ENCODE results near the gene PIK3R4.

Gene PIK3R4

DNA sequence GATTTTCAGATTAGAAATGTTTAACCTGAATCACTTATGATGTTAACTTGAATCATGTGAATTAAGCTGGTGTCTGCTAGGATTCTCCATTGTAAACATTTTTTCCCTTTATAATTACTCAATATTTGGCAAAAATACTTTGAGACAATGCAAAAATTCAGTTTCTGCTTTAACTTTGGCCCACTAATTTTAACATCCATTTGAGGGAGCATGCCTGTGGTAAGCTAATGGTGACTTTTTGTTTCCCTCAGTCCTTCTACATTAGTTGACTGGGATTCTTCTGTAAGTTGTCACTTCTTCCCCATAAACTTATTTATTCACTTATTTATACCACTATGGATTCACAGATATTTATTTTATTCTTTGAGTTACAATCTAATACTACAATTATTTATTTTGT, 59.3 kb downstream of the PIK3R4 start:
- no peak for DNase-seq

DNA sequence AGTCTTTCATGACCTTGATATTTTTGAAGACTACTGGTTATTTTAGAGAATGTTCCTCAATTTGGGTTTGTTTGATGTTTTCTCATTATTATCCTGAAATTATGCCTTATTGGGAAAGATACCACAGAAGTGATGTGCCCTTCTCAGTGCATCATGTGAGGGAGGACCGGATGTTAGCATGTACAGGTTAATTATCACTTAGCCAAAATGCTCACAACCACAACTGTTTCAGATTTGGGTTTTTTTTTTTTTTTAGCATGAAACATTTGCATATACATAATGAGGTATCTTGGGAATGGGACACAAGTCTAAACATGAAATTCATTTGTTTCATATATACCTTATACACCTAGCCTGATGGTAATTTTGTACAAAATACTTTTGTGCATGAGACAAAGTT, 59.8 kb downstream of the PIK3R4 start:
- DNase-seq: no peak

DNA sequence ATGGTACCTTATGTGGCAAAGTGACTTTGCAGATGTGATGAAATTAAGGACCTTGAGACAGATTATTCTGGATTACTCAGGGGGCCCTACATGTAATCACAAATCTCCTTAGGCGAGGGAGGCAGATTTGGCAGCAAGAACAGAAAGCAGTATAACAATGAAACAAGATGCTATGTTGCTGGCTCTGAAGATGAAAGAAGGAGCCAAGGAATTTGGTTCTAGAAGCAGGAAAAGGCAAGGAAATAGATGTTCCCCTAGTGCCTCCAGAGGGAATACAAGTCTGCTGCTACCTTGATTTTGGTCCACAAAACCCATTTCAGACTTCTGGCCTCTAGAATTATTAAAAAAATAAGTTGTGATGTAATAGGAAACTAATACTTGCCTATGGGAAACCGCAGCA, 64.5 kb downstream of the PIK3R4 start:
- no peak for DNase-seq

DNA sequence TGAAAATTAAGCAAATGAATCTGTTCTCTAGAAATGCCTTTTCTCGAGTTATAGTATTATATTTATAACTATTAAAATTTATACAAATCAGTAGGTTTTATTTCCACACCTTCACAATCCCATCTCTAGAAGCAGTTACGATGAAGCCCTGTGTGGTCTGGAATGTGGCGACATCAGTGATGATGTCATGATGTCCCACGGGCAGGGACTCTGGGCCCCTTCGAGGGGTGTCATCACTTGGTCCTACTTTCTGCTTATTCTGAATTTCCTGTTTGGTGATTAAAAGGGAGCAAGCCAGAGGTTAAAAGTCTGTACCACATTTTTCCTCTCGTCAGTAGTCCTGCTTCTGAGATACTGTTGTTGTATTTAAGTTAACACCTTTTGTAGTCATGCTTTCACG, 67.4 kb downstream of the PIK3R4 start:
- DNase-seq: no peak

- DNase-seq: no peak
These were observed 69.3 kb downstream of the PIK3R4 start for GRCh38 chr3:130677343-130677742.

- no peak for DNase-seq
These were observed 74.9 kb downstream of the PIK3R4 start for GRCh38 chr3:130671545-130672312.

DNA sequence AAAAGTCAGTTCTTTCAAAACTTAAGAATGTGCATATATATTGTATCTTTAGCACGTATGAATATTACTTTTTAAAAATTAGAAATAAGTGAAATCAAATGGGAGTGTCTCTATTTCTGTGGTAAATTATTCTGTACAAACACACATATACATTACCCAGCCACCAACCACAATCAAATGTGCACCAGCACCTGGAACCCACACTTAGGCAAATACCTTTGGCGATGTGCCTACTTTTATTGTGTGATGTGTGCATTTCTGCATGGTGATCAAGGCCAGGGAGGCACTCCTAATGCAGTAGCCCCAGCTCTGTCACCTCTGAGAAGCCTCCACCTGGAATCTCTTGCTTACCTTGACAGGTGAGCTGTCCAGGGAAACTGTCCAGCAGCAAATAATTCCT, 76.9 kb downstream of the PIK3R4 start:
- DNase-seq: no peak

- DNase-seq: no peak
These were observed 83.5 kb downstream of the PIK3R4 start for GRCh38 chr3:130663092-130663491.

- DNase-seq: no peak
These were observed 84.1 kb downstream of the PIK3R4 start for GRCh38 chr3:130662501-130662996.

DNA sequence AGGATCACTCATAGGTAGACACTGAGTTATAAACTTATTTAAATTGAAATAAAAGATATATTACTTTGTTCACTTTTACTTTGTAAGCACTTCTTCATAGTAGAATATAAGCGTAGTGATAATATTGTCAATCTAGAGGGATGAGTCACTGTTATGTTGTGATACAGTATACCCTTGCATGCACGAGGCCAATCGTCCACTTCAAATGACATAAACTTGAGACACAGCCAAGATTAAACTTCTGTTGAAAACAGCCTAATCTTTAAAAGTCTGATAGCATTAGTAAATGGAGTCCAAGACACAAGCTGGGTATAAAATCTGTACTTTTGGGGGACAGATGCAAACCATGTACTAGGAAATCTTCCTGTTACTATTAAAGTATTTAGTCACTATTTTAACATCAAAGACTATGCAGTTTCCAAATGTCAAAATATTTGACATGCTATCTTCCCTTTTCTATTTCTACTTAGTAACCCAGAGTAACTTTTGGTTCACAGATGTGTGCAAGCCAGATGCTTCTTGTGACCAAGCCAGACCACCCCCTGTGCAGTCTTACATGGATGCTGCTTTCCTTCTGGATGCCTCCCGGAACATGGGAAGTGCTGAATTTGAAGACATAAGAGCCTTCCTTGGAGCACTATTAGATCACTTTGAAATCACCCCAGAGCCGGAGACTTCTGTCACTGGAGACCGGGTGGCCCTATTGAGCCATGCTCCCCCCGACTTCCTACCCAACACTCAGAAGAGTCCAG, 85.3 kb downstream of the PIK3R4 start:
- no peak for DNase-seq

DNA sequence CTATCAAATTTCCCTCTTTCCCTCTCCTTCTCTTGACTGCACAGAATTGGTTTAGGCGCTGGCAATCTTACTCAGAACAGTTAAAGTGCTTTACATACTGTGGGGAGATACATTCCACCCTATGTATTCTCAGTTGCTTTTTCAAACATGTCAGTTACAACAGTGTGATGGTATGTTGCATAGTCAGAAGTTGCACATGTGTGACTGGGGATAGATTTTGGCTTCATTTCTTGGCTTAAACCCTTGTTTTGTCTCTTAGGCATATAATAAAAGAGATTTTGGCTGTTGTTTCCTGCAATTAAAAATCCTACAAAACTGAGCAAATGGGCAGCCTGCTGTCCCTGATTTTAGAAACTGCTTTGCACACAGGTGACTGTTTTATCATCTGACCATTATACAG, 86.7 kb downstream of the PIK3R4 start:
- DNase-seq: no peak

DNA sequence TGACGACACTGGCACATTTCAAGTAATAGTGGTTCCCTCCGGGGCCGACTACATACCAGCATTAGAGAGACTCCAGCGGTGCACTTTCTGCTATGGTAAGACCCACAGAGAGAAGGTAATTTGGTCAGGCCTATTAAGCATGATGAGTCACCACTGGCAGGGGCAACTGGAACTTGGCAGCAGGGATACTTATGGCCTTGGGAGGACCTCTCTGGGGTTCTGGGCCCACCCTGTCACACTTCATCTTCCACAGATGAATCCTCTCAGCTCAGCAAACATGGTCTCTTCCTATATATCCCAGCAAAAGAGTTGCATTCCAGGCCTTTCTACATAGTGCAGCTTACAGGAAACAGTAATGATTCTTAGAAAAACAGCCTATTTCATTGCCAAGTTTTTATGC, 88.0 kb downstream of the PIK3R4 start:
- DNase-seq: no peak

DNA sequence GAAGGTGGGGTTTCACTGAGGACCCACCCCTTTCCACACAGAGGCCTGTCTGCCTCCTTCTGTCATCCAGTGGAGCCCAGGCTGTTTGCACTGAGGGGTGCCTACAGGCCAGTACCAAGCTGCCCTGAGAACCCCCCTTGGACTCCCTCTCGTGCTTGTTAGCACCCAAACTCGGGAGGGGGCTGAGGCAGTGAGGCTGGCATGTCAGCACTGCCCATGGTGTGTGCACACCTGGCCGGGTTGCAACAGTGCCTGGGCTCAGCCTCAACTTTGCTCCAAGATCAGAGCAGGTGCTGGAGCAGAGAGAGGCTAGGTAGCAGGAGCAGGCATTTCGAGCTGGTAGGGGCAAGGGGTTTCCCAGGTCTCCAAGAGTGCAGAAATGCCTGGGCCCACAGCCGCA, 90.0 kb downstream of the PIK3R4 start:
- DNase-seq: no peak

DNA sequence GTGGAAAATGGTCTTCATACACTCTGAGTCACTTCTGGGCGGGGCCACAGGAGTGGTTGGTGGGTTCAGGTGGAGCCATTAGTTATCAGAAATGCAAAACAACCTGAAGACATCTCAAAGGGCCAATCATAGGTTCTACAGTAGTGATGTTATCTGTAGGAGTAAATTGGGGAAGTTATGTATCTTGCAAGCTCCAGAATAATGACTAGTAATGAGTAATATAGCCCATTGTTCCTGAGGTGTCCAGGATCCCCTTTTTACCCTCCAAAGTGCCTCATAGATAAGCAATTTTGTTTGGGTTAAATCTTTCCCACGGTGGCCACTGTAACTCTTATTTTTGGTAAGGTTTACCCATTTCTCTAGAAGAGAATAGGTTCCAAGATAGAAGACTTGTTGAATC, 91.7 kb downstream of the PIK3R4 start:
- DNase-seq: no peak

DNA sequence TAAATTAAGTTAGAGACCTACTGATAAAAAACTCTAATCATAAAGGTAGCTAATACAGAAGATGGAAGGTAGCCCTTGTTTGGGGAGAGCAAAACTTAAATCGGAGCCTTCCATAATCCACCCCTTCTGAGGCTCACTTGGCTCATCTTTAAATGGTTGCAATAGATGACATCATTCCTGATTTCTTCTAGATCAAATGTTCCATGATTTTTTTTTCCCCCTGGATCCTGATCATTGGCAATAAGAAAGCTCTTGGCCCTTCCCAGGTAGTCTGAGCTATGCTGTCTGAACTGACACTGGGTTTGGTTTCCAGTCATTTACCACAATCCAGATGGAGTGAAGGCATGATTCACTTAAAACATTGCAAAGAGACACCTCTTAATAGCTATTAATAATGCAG, 92.5 kb downstream of the PIK3R4 start:
- DNase-seq: no peak

- DNase-seq: no peak
These were observed 97.5 kb downstream of the PIK3R4 start for GRCh38 chr3:130649061-130649654.

GRCh38 chr3:130648293-130648692, 98.3 kb downstream of the PIK3R4 start:
- DNase-seq: no peak

DNA sequence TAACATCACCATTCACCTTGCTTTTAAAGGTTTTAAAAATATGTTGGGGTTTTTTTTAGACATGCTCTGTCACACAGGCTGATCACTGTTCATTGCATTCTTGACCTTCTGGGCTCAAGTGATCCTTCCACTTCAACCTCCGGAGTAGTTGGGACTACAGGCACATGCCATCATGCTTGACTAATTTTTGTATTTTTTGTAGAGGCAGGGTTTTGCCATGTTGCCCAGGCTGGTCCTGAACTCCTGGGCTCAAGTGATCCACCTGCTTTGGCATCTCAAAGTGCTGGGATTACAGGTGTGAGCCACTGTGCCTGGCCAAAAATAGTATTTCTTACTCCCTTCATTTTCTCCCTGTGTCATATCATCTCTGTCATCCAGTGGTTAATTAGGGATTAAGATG, 101.4 kb downstream of the PIK3R4 start:
- no peak for DNase-seq

GRCh38 chr3:130644628-130645253, 101.9 kb downstream of the PIK3R4 start:
- no peak for DNase-seq

DNA sequence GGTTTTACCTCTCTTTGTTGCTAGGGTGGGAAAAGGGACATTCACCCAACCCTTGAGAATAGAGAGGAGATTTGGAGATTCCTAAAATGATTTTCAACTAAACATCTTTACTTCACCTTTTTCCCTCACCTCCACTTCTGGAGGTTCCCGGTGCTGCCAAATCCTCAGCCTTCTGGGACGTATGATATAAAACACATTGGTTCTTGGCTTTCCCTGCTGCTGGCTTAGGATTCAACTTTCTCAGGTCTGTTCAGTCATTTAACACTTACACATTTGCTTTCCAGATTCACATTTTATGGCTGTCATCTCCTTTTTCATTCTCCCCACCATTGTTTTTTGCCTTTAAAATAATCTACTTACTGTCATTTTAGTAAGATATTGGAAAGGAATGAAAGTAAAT, 106.6 kb downstream of the PIK3R4 start:
- DNase-seq: no peak

- DNase-seq: no peak
These were observed 110.0 kb downstream of the PIK3R4 start for GRCh38 chr3:130636480-130637234.

DNA sequence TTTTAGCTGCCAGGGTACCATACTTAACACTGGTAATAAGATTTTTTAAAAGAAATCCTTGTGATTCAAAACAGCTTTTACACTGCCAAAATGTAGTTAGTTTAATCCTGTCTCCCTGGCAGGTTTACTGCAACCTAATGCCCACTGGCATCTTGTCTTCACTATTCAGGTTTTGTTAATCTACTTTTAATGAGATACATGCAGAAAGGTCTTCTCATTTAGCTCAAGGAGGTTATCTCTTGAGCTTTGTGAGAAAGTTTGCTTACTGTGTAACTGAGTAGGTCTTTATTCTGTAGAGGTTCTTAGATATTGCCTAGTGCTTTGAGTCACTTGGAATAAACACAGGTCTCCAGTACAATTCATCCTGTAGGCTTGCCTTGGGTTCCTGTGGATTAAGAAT, 110.7 kb downstream of the PIK3R4 start:
- no peak for DNase-seq

GRCh38 chr3:130635285-130635684, 111.3 kb downstream of the PIK3R4 start:
- DNase-seq: no peak

Measured in NCI-H2029 treated with DMSO at 0.1 percent for 48 hours (cell line).